22Rv1 (cell line): ENCODE measurements around the gene RSAD2.

Experiments used
- H3K27ac ChIP-seq: fragments of 450-650 bp; 2 replicates; pipeline ENCODE4 v1.5.1; 2017
- CTCF ChIP-seq: fragments of 450-650 bp; IDR thresholded peaks from 2 replicates; pipeline ENCODE4 v1.5.1; 2017; ENCODE audit warnings: mild to moderate bottlenecking
- ZFX ChIP-seq: fragments of 450-650 bp; IDR thresholded peaks from 2 replicates; pipeline ENCODE4 v1.6.1; 2017; ENCODE audit warnings: antibody characterized with exemption, borderline replicate concordance

RSAD2 gene

DNA sequence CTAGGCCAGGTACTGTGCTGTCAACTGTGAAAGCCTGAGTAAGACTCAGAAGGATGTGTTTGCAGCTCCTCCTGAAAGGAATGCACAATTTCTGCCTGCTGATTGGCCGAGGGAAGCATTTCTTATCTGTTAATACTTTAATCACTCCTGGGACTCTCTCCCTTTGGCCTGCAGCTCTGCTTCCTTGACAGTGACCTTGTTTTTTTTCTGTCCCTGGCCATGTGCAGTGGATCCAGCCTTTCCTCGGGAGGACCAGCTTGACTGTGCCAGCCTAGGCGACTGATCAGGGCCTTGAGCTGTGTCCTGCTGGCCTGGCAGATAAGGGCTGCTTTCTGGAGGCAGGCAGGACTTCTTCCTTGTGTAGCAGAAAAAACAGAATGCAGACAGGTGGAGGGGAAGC is 49.6 kb downstream of the RSAD2 start:
- no peak for TF ChIP-seq ZFX
- no peak for TF ChIP-seq CTCF
- H3K27ac ChIP-seq, result no peak overlapping the region

- TF ChIP-seq ZFX, result no peak
- no peak for TF ChIP-seq CTCF
These were observed 50.2 kb downstream of the RSAD2 start for GRCh38 chr2:6927753-6928152.

GRCh38 chr2:6928452-6928851 is 50.9 kb downstream of the RSAD2 start:
- no peak overlapping the region for H3K27ac ChIP-seq
- TF ChIP-seq CTCF (no peak), ZFX (no peak)

More at GRCh38 chr2:6927753-6928152, 50.2 kb downstream of the RSAD2 start:
- H3K27ac ChIP-seq, result no peak overlapping the region

- TF ChIP-seq CTCF (no peak), ZFX (no peak)
- no peak overlapping the region for H3K27ac ChIP-seq
These were observed 51.7 kb downstream of the RSAD2 start for GRCh38 chr2:6929196-6929819.

GRCh38 chr2:6930923-6931647 is 53.5 kb downstream of the RSAD2 start:
- TF ChIP-seq ZFX (no peak), CTCF (no peak)
- no peak overlapping the region for H3K27ac ChIP-seq

DNA sequence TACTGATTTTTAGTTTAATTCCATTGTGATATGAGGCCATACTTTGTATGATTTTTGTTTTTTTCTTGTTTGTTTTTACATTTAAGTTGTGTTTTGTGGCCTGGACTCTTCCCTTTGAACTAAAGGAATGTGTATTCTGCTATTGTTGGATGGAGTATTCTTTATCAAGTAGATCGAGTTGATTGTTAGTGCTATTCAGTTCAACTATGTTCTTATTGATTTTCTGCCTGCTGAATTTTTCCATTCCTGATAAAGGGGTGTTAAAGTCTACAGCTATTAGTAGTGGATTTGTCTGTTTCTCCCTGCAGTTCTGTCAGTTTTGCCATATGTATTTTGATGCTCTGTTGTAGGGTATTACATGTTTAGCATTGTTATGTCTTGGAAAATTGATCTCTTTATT is 54.2 kb downstream of the RSAD2 start:
- TF ChIP-seq CTCF, result no peak
- TF ChIP-seq ZFX, result no peak
- no peak overlapping the region for H3K27ac ChIP-seq

DNA sequence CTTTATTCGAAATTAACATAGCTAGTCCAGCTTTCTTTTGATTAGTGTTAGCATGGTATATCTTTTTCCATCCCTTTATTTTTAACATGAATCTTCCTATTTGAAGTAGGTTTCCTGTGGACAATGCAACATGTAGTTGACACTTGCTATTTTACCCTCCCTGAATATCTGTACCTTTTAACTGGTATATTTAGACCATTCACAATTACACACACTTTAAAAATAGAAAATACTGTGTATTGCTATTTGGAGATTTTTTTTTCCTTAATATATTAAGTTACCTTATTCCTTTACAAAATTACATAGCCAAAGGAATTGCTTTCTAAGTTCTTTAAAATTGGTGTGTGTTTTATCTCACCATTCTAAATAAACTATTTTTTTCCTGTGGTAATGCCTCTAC is 54.6 kb downstream of the RSAD2 start:
- H3K27ac ChIP-seq, result no peak overlapping the region
- TF ChIP-seq ZFX (no peak), CTCF (no peak)
